Loucy (cell line): ENCODE measurements around the gene INPP5D.

Experiments
- H2AFZ ChIP-seq: fragments of 200-600 bp; sonication (generic); 2 replicates; pipeline ENCODE4 v1.6.0; 2016; ENCODE audit warnings: antibody characterized with exemption, mild to moderate bottlenecking, low read length, moderate library complexity
- H3F3A ChIP-seq: fragments of 200-600 bp; 2 replicates; pipeline ENCODE4 v1.6.0; 2016; ENCODE audit warnings: antibody characterized with exemption, low read depth, mild to moderate bottlenecking
- H3K27me3 ChIP-seq: fragments of 200-600 bp; sonication (generic); 2 replicates; pipeline ENCODE4 v1.6.1; 2014; ENCODE audit warnings: low read length, mild to moderate bottlenecking; ENCODE audit not compliant: insufficient read depth, poor library complexity, severe bottlenecking
- H3K36me3 ChIP-seq: fragments of 200-600 bp; sonication (generic); 2 replicates; pipeline ENCODE4 v1.6.1; 2016; ENCODE audit warnings: low read length; ENCODE audit not compliant: insufficient read depth
- H3K4me1 ChIP-seq: fragments of 200-600 bp; sonication (generic); 2 replicates; pipeline ENCODE4 v1.5.1; 2014; ENCODE audit warnings: low read length, mild to moderate bottlenecking; ENCODE audit not compliant: insufficient read depth, poor library complexity, severe bottlenecking
- H3K4me2 ChIP-seq: fragments of 200-600 bp; sonication (generic); 2 replicates; pipeline ENCODE4 v1.6.0; 2014; ENCODE audit warnings: antibody characterized with exemption, low read length, low read depth, mild to moderate bottlenecking; ENCODE audit not compliant: poor library complexity, severe bottlenecking
- H3K4me3 ChIP-seq: fragments of 200-600 bp; sonication (generic); 2 replicates; pipeline ENCODE4 v1.5.1; 2014; ENCODE audit warnings: low read length, mild to moderate bottlenecking, mixed read lengths; ENCODE audit not compliant: poor library complexity, severe bottlenecking
- H3K79me2 ChIP-seq: fragments of 200-600 bp; sonication (generic); 2 replicates; pipeline ENCODE4 v1.6.1; 2014; ENCODE audit warnings: low read length; ENCODE audit not compliant: insufficient read depth
- H3K9ac ChIP-seq: fragments of 200-600 bp; sonication (generic); 2 replicates; pipeline ENCODE4 v1.6.0; 2014; ENCODE audit warnings: mild to moderate bottlenecking, low read depth, low read length, moderate library complexity; ENCODE audit not compliant: poor library complexity, severe bottlenecking
- H3K9me2 ChIP-seq: fragments of 200-600 bp; sonication (generic); replicated peaks from 2 replicates; pipeline ENCODE4 v1.6.1; 2016; ENCODE audit warnings: low read depth, low read length, mixed read lengths
- H3K9me3 ChIP-seq: fragments of 200-600 bp; sonication (generic); 2 replicates; pipeline ENCODE4 v1.6.1; 2014; ENCODE audit warnings: mild to moderate bottlenecking, antibody characterized with exemption, low read length, low read depth; ENCODE audit not compliant: insufficient read depth
- H4K20me1 ChIP-seq: fragments of 200-600 bp; sonication (generic); 2 replicates; pipeline ENCODE4 v1.6.0; 2014; ENCODE audit warnings: antibody characterized with exemption, low read length, mild to moderate bottlenecking; ENCODE audit not compliant: insufficient read depth, poor library complexity, severe bottlenecking
- CTCF ChIP-seq: fragments of 200-600 bp; sonication (generic); conservative IDR thresholded peaks from 2 replicates; pipeline ENCODE4 v1.5.1; 2014; ENCODE audit warnings: mild to moderate bottlenecking, antibody characterized with exemption, low read length
- EZH2phosphoT487 ChIP-seq: fragments of 200-600 bp; IDR thresholded peaks from 2 replicates; pipeline ENCODE4 v1.6.1; 2018; ENCODE audit warnings: antibody characterized with exemption, mild to moderate bottlenecking, moderate library complexity, borderline replicate concordance

Gene INPP5D

GRCh38 chr2:233164967-233165366, 104.8 kb downstream of the INPP5D start:
- no peak overlapping the region for H3K9ac ChIP-seq
- no peak overlapping the region for H3K4me3 ChIP-seq
- peaks cover 87% of the 10 kb centered on the region; the same call in 1 of the 2 replicates for H3K36me3 ChIP-seq
- H2AFZ ChIP-seq, result no peak overlapping the region
- no peaks in the 10 kb centered on the region for H3F3A ChIP-seq
- H3K9me3 ChIP-seq, result no peaks in the 10 kb centered on the region
- no peaks in the 10 kb centered on the region for H3K9me2 ChIP-seq
- H3K27me3 ChIP-seq, result no peaks in the 10 kb centered on the region
- H3K79me2 ChIP-seq, result no peaks in the 10 kb centered on the region
- H4K20me1 ChIP-seq, result no peaks in the 10 kb centered on the region
- peak overlapping the region; percentile 4 for H3K4me2 ChIP-seq
- peaks cover 7% of the 10 kb centered on the region for H3K4me1 ChIP-seq
- TF ChIP-seq EZH2phosphoT487, result no peak
- no peak for TF ChIP-seq CTCF

- peak overlapping the region; percentile 4 for H3K4me2 ChIP-seq
- no peak overlapping the region for H2AFZ ChIP-seq
- no peaks in the 10 kb centered on the region for H3F3A ChIP-seq
- no peaks in the 10 kb centered on the region for H3K27me3 ChIP-seq
- H3K9ac ChIP-seq, result no peak overlapping the region
- H4K20me1 ChIP-seq, result no peaks in the 10 kb centered on the region
- no peaks in the 10 kb centered on the region for H3K9me2 ChIP-seq
- H3K4me3 ChIP-seq, result no peak overlapping the region
- peaks cover 88% of the 10 kb centered on the region; the same call in 1 of the 2 replicates for H3K36me3 ChIP-seq
- H3K4me1 ChIP-seq, result peaks cover 7% of the 10 kb centered on the region
- no peaks in the 10 kb centered on the region for H3K9me3 ChIP-seq
- TF ChIP-seq CTCF (no peak), EZH2phosphoT487 (no peak)
- H3K79me2 ChIP-seq, result no peaks in the 10 kb centered on the region
Observed at GRCh38 chr2:233165543-233165894, 105.4 kb downstream of the INPP5D start.

GRCh38 chr2:233165895-233166661, 105.9 kb downstream of the INPP5D start:
- no peak overlapping the region for H3K4me3 ChIP-seq
- H3K9me2 ChIP-seq, result no peaks in the 10 kb centered on the region
- peaks cover 87% of the 10 kb centered on the region; the same call in 1 of the 2 replicates for H3K36me3 ChIP-seq
- no peaks in the 10 kb centered on the region for H3K79me2 ChIP-seq
- H3K27me3 ChIP-seq, result no peaks in the 10 kb centered on the region
- no peaks in the 10 kb centered on the region for H3K9me3 ChIP-seq
- no peaks in the 10 kb centered on the region for H4K20me1 ChIP-seq
- H2AFZ ChIP-seq, result no peak overlapping the region
- no peak for TF ChIP-seq EZH2phosphoT487
- TF ChIP-seq CTCF, result no peak
- no peaks in the 10 kb centered on the region for H3F3A ChIP-seq
- H3K9ac ChIP-seq, result no peak overlapping the region
- peaks cover 7% of the 10 kb centered on the region for H3K4me1 ChIP-seq
- H3K4me2 ChIP-seq, result peak overlapping the region; percentile 11
